Suprapubic skin (tissue), 3 donors: ENCODE results near the gene MYH15.

Experiments used
- CTCF ChIP-seq, 2 donors: fragments of 200-600 bp in 1 of 2; fragments of 450-650 bp in 1 of 2; sonication (generic) in 1 of 2; IDR thresholded peaks; one replicate each; pipeline ENCODE4 v1.5.1; 2016 to 2019; ENCODE audit warnings: antibody characterized with exemption in 2 of 2, mild to moderate bottlenecking in 1 of 2, moderate library complexity in 1 of 2
- EP300 ChIP-seq: sonication (generic); formaldehyde crosslinking; IDR thresholded peaks from one replicate; pipeline ENCODE4 v1.6.1; 2017; ENCODE audit warnings: antibody characterized with exemption

GRCh38 chr3:108442281-108442680, 68.1 kb downstream of the MYH15 start:
- TF ChIP-seq EP300 = no peak
- TF ChIP-seq CTCF (IDR thresholded peaks at IDR 0.05) = no peak
